Endothelial cell of umbilical vein (primary cell): ENCODE data around the gene GPD1. TPM values are rescaled to one million over a fixed set of nuclear protein-coding genes. Genes with fewer than 3 reads are reported as not detected.
A peak's percentile ranks its signal among the peaks of the same experiment; 100 is the strongest.

Source experiments
- BruUV-seq: library from RNA; stranded (reverse); fragments of 400-500 nt; replicated peaks from 2 replicates; lab custom pipeline; 2021; lab: Mats Ljungman, UMichigan
- CTCF ChIA-PET: fragments of 300-600, 350-600 bp; sonication (Branson Sonifier 250); formaldehyde crosslinking; loops from one replicate; lab custom pipeline; 2021; ENCODE audit warnings: antibody characterized with exemption, inconsistent platforms; lab: Charles Lee
- POLR2A ChIA-PET: fragments of 300-600, 350-600 bp; sonication (Branson Sonifier 250); formaldehyde crosslinking; loops from one replicate; lab custom pipeline; 2021; ENCODE audit warnings: antibody characterized with exemption, inconsistent platforms; lab: Charles Lee
- DNase-seq: peaks from one replicate; pipeline ENCODE4 v3.0.0-alpha.2; 2011; ENCODE audit warnings: low read depth, low spot score
- FAIRE-seq: peaks from 2 replicates; lab custom pipeline; 2011; peaks lifted over from hg19 to GRCh38; lab: Jason Lieb, UNC
- H2AFZ ChIP-seq: 2 replicates; pipeline ENCODE4 v1.6.0; 2012; ENCODE audit warnings: low read depth, low read length, control low read depth, inconsistent platforms
- H3K27ac ChIP-seq: 2 replicates; pipeline ENCODE4 v1.5.1; 2011; ENCODE audit warnings: low read depth, mild to moderate bottlenecking, control low read depth, low read length, moderate library complexity; ENCODE audit not compliant: insufficient read depth
- H3K27me3 ChIP-seq, 2 experiments: 2 replicates each; pipeline versions ENCODE4 v1.6.0 to v1.6.1; 2011; ENCODE audit warnings: low read length in 2 of 2, mixed read lengths in 1 of 2; ENCODE audit not compliant: control insufficient read depth in 2 of 2, insufficient read depth in 2 of 2
- H3K36me3 ChIP-seq, 2 experiments: 2 replicates in 1 of 2; 3 replicates in 1 of 2; pipeline ENCODE4 v1.5.1; 2011; ENCODE audit warnings: low read length in 2 of 2, mild to moderate bottlenecking in 1 of 2, moderate library complexity in 1 of 2; ENCODE audit not compliant: control insufficient read depth in 2 of 2, insufficient read depth in 2 of 2; ENCODE audit errors: extremely low read depth in 1 of 2
- H3K4me1 ChIP-seq: 3 replicates; pipeline ENCODE4 v1.5.1; 2011; ENCODE audit warnings: mild to moderate bottlenecking, low read length; ENCODE audit not compliant: control insufficient read depth, insufficient read depth; ENCODE audit errors: extremely low read depth
- H3K4me2 ChIP-seq: 2 replicates; pipeline ENCODE4 v1.6.1; 2011; ENCODE audit warnings: low read length, control low read depth, mixed read lengths; ENCODE audit not compliant: insufficient read depth
- H3K4me3 ChIP-seq, 3 experiments: fragments of 200-600 bp in 1 of 3; sonication (generic), shearing (Covaris generic) in 1 of 3; replicated peaks in 1 of 3; 2 replicates each; pipeline ENCODE4 v1.5.1; 2011 to 2016; ENCODE audit warnings: control low read depth in 3 of 3, low read length in 3 of 3, mild to moderate bottlenecking in 2 of 3, inconsistent platforms in 1 of 3, low read depth in 1 of 3, moderate library complexity in 1 of 3; ENCODE audit not compliant: insufficient read depth in 1 of 3
- H3K79me2 ChIP-seq: 2 replicates; pipeline ENCODE4 v1.6.0; 2012; ENCODE audit warnings: low read length, inconsistent platforms; ENCODE audit not compliant: control insufficient read depth, insufficient read depth
- H3K9ac ChIP-seq: replicated peaks from 2 replicates; pipeline ENCODE3; 2011; ENCODE audit warnings: low read length, control low read depth; ENCODE audit not compliant: insufficient read depth; ENCODE audit errors: extremely low read depth
- H3K9me1 ChIP-seq: replicated peaks from 3 replicates; pipeline ENCODE4 v1.6.0; 2011; ENCODE audit warnings: mild to moderate bottlenecking, low read length; ENCODE audit not compliant: control insufficient read depth, insufficient read depth; ENCODE audit errors: extremely low read depth
- H3K9me3 ChIP-seq: replicated peaks from 2 replicates; pipeline ENCODE4 v1.5.1; 2012; ENCODE audit warnings: low read length, inconsistent platforms; ENCODE audit not compliant: control insufficient read depth, insufficient read depth
- H4K20me1 ChIP-seq: replicated peaks from 2 replicates; pipeline ENCODE3; 2011; ENCODE audit warnings: mild to moderate bottlenecking, low read length; ENCODE audit not compliant: control insufficient read depth, insufficient read depth; ENCODE audit errors: extremely low read depth
- CTCF ChIP-seq, 2 donors: IDR thresholded peaks; 1 replicate in 1 of 2; 2 replicates in 1 of 2; pipeline ENCODE4 v1.5.1; 2011; ENCODE audit warnings: low read length in 2 of 2, mild to moderate bottlenecking in 2 of 2, moderate library complexity in 2 of 2, control low read depth in 1 of 2, inconsistent platforms in 1 of 2, low read depth in 1 of 2; ENCODE audit not compliant: insufficient read depth in 1 of 2; ENCODE audit errors: extremely low read depth in 1 of 2
- EZH2 ChIP-seq: IDR thresholded peaks from 2 replicates; pipeline ENCODE4 v1.6.1; 2012; ENCODE audit warnings: borderline replicate concordance, low read depth, mild to moderate bottlenecking, moderate library complexity, low read length, inconsistent platforms; ENCODE audit not compliant: severe bottlenecking
- FOS ChIP-seq: IDR thresholded peaks from 2 replicates; pipeline ENCODE4 v1.6.1; 2011; ENCODE audit warnings: mild to moderate bottlenecking, low read length, moderate library complexity, borderline replicate concordance; ENCODE audit not compliant: insufficient read depth
- GATA2 ChIP-seq: IDR thresholded peaks from 2 replicates; pipeline ENCODE4 v1.7.0; 2011; ENCODE audit warnings: low read depth, mild to moderate bottlenecking, moderate library complexity, mixed read lengths, low read length; ENCODE audit not compliant: insufficient read length, insufficient read depth
- JUN ChIP-seq: IDR thresholded peaks from 2 replicates; pipeline ENCODE4 v1.6.1; 2011; ENCODE audit warnings: borderline replicate concordance, low read depth; ENCODE audit not compliant: insufficient read length, insufficient read depth
- MAX ChIP-seq: IDR thresholded peaks from 2 replicates; pipeline ENCODE4 v1.6.1; 2011; ENCODE audit not compliant: insufficient read depth, insufficient read length
- MYC ChIP-seq: IDR thresholded peaks from one replicate; pipeline ENCODE4 v1.6.1; 2011; ENCODE audit warnings: mild to moderate bottlenecking, low read depth, low read length
- POLR2A ChIP-seq: IDR thresholded peaks from 2 replicates; pipeline ENCODE4 v1.6.1; 2012; ENCODE audit warnings: low read depth, mild to moderate bottlenecking, control low read depth, low read length
- POLR2AphosphoS5 ChIP-seq: IDR thresholded peaks from 2 replicates; pipeline ENCODE4 v1.6.1; 2012; ENCODE audit warnings: low read depth, mild to moderate bottlenecking, control low read depth, low read length, moderate library complexity; ENCODE audit not compliant: insufficient read depth
- dilution Hi-C: fragments of 300-500 bp; cut with MboI; formaldehyde crosslinking; loops from one replicate; pipeline ENCODE4 v1.15.0; 2019; ENCODE audit warnings: low sequenced_read_pairs; ENCODE audit not compliant: extremely low pct_ligation_motif_present
- intact Hi-C: fragments of 100-400 bp; cut with micrococcal nuclease; formaldehyde crosslinking; loops from one replicate; pipeline ENCODE4 v1.10.0; 2022
- polyA plus RNA-seq, 4 experiments: library from polyadenylated mRNA; depleted of rRNA in 3 of 4; stranded (reverse) in 3 of 4; unstranded in 1 of 4; fragments of >200 nt; gene quantifications; 2 replicates each; pipeline versions ENCODE4 v1.2.1 to v1.2.3, GENCODE V29; 2011 to 2012; ENCODE audit warnings: missing spikeins in 1 of 4
- total RNA-seq: library from RNA; stranded (reverse); gene quantifications from 2 replicates; pipeline ENCODE4 v1.2.3, GENCODE V29; 2021

GPD1 gene
- total and polyA plus RNA-seq, 2 donors (not counting 3 experiments of a cell fraction or from before 2014, with no cell fraction given): 0.07 TPM; not detected in 1

GRCh38 chr12:50086148-50086547, 17.7 kb upstream of the GPD1 start:
- dilution Hi-C loops (no loop called here), intact Hi-C loops (no loop called here)
- no peaks in the 10 kb centered on the region for H3K9me3 ChIP-seq
- H4K20me1 ChIP-seq: no peaks in the 10 kb centered on the region
- POLR2A ChIA-PET: interaction anchor here (1.9 kb wide), 1 partner anchor 25 kb away, joined by 17 read pairs; the partner anchor contains the start of gene COX14
- peak overlapping the region in 1 of 3 experiments; percentile 52 for H3K4me3 ChIP-seq
- FAIRE-seq: no peak
- H3K9me1 ChIP-seq: no peaks in the 10 kb centered on the region
- no peak for TF ChIP-seq FOS
- TF ChIP-seq JUN: no peak
- TF ChIP-seq GATA2: no peak
- TF ChIP-seq POLR2AphosphoS5: no peak
- TF ChIP-seq POLR2A: no peak
- no peak for TF ChIP-seq MAX
- no peak for TF ChIP-seq CTCF (IDR thresholded peaks at IDR 0.05; ENCODE audit: extremely low read depth in 1 of 2, insufficient read depth in 1 of 2, low read depth in 1 of 2, low read length in 2 of 2)
- no peak for TF ChIP-seq EZH2
- TF ChIP-seq MYC: no peak
- H3K27ac ChIP-seq: no peak overlapping the region
- no TSS peak for BruUV-seq
- CTCF ChIA-PET: interaction anchor here (2.7 to 5.6 kb wide), 2 partner anchors 25 to 89 kb away, joined by 17 to 89 read pairs; partner anchors contain the start of gene COX14
- H2AFZ ChIP-seq: no peak overlapping the region
- H3K27me3 ChIP-seq: no peaks in the 10 kb centered on the region
- peak overlapping the region; percentile 32 for H3K4me2 ChIP-seq
- H3K9ac ChIP-seq: peak overlapping the region; percentile 6
- peaks cover 35% of the 10 kb centered on the region for H3K4me1 ChIP-seq
- DNase-seq: no peak
- H3K36me3 ChIP-seq: peaks cover 22 to 25% of the 10 kb centered on the region in 2 experiments
- peaks cover 16% of the 10 kb centered on the region for H3K79me2 ChIP-seq
